Measurements from ENCODE around the gene EHBP1.

Gene EHBP1

GRCh38 chr2:63008838-63009237 lies 303.3 kb downstream of the EHBP1 start:
- Histone ChIP-seq H3K4ac (ENCODE audit: low read depth, low read length) (no peak overlapping the region), H3K14ac (ENCODE audit: low read length) (no peak overlapping the region), H3K27me3 (ENCODE audit: insufficient read depth, low read length) (no peaks in the 10 kb centered on the region), H4K91ac (ENCODE audit: low read depth, low read length) (no peak overlapping the region), H2AFZ (ENCODE audit: insufficient read depth, low read length, poor library complexity) (no peak overlapping the region), H2BK12ac (ENCODE audit: low read length) (no peak overlapping the region), H2BK5ac (ENCODE audit: low read depth, low read length, poor library complexity) (no peak overlapping the region), H4K8ac (ENCODE audit: low read depth, low read length) (no peak overlapping the region), H4K12ac (ENCODE audit: low read depth, low read length) (no peak overlapping the region), H2BK120ac (ENCODE audit: insufficient read depth, low read length, poor library complexity) (no peak overlapping the region), H3K4me1 (ENCODE audit: control insufficient read depth in 1 of 2, insufficient read depth in 2 of 2, low read length in 2 of 2) (no peaks in the 10 kb centered on the region), H3K79me2 (ENCODE audit: control insufficient read depth, insufficient read depth, low read length, poor library complexity) (no peaks in the 10 kb centered on the region), H3K79me1 (ENCODE audit: low read length) (no peaks in the 10 kb centered on the region), H3K4me2 (ENCODE audit: low read length) (no peak overlapping the region), H3K9me3 (ENCODE audit: insufficient read depth, low read depth, low read length) (no peaks in the 10 kb centered on the region), H2AK5ac (ENCODE audit: low read length) (no peak overlapping the region), H3K4me3 (ENCODE audit: low read depth, low read length) (no peak overlapping the region), H3K27ac (ENCODE audit: low read depth, low read length) (no peak overlapping the region), H3K18ac (ENCODE audit: low read length) (no peak overlapping the region), H3K9ac (ENCODE audit: low read length) (no peak overlapping the region), H3K36me3 (ENCODE audit: control insufficient read depth in 1 of 2, insufficient read depth in 2 of 2, low read length in 2 of 2) (no peaks in the 10 kb centered on the region), H3K23ac (ENCODE audit: low read length) (no peak overlapping the region)
- no CpG with 5 or more reads among the region's 1 CpG for WGBS (ENCODE audit: extremely low coverage, insufficient coverage, insufficient read length)
- no peak for DNase-seq

GRCh38 chr2:63009490-63009889 lies 304.0 kb downstream of the EHBP1 start:
- Histone ChIP-seq H4K8ac (ENCODE audit: low read depth, low read length) (no peak overlapping the region), H4K12ac (ENCODE audit: low read depth, low read length) (no peak overlapping the region), H3K36me3 (ENCODE audit: control insufficient read depth in 1 of 2, insufficient read depth in 2 of 2, low read length in 2 of 2) (no peaks in the 10 kb centered on the region), H3K18ac (ENCODE audit: low read length) (no peak overlapping the region), H2BK120ac (ENCODE audit: insufficient read depth, low read length, poor library complexity) (no peak overlapping the region), H3K79me2 (ENCODE audit: control insufficient read depth, insufficient read depth, low read length, poor library complexity) (no peaks in the 10 kb centered on the region), H2BK5ac (ENCODE audit: low read depth, low read length, poor library complexity) (no peak overlapping the region), H4K91ac (ENCODE audit: low read depth, low read length) (no peak overlapping the region), H3K27me3 (ENCODE audit: insufficient read depth, low read length) (no peaks in the 10 kb centered on the region), H2BK12ac (ENCODE audit: low read length) (no peak overlapping the region), H2AFZ (ENCODE audit: insufficient read depth, low read length, poor library complexity) (no peak overlapping the region), H3K9me3 (ENCODE audit: insufficient read depth, low read depth, low read length) (no peaks in the 10 kb centered on the region), H3K14ac (ENCODE audit: low read length) (no peak overlapping the region), H3K9ac (ENCODE audit: low read length) (no peak overlapping the region), H3K23ac (ENCODE audit: low read length) (no peak overlapping the region), H3K4me1 (ENCODE audit: control insufficient read depth in 1 of 2, insufficient read depth in 2 of 2, low read length in 2 of 2) (no peaks in the 10 kb centered on the region), H3K4ac (ENCODE audit: low read depth, low read length) (no peak overlapping the region), H3K4me3 (ENCODE audit: low read depth, low read length) (no peak overlapping the region), H3K27ac (ENCODE audit: low read depth, low read length) (no peak overlapping the region), H2AK5ac (ENCODE audit: low read length) (no peak overlapping the region), H3K79me1 (ENCODE audit: low read length) (no peaks in the 10 kb centered on the region), H3K4me2 (ENCODE audit: low read length) (no peak overlapping the region)
- DNase-seq: no peak

GRCh38 chr2:63012541-63012940 lies 307.0 kb downstream of the EHBP1 start:
- H3K9ac ChIP-seq (ENCODE audit: low read length): no peak overlapping the region
- no peaks in the 10 kb centered on the region for H3K27me3 ChIP-seq (ENCODE audit: insufficient read depth, low read length)
- no peak overlapping the region for H4K91ac ChIP-seq (ENCODE audit: low read depth, low read length)
- H3K14ac ChIP-seq (ENCODE audit: low read length): no peak overlapping the region
- no peak overlapping the region for H4K12ac ChIP-seq (ENCODE audit: low read depth, low read length)
- H3K4me3 ChIP-seq (ENCODE audit: low read depth, low read length): no peak overlapping the region
- no peak for DNase-seq
- no peak overlapping the region for H2AK5ac ChIP-seq (ENCODE audit: low read length)
- H3K27ac ChIP-seq (ENCODE audit: low read depth, low read length): no peak overlapping the region
- no peak overlapping the region for H3K18ac ChIP-seq (ENCODE audit: low read length)
- H2BK120ac ChIP-seq (ENCODE audit: insufficient read depth, low read length, poor library complexity): no peak overlapping the region
- H3K79me1 ChIP-seq (ENCODE audit: low read length): no peaks in the 10 kb centered on the region
- no peak overlapping the region for H3K4ac ChIP-seq (ENCODE audit: low read depth, low read length)
- no peaks in the 10 kb centered on the region for H3K79me2 ChIP-seq (ENCODE audit: control insufficient read depth, insufficient read depth, low read length, poor library complexity)
- H2BK5ac ChIP-seq (ENCODE audit: low read depth, low read length, poor library complexity): no peak overlapping the region
- H3K23ac ChIP-seq (ENCODE audit: low read length): no peak overlapping the region
- H3K4me2 ChIP-seq (ENCODE audit: low read length): no peak overlapping the region
- no peak overlapping the region for H4K8ac ChIP-seq (ENCODE audit: low read depth, low read length)
- no peak overlapping the region for H2AFZ ChIP-seq (ENCODE audit: insufficient read depth, low read length, poor library complexity)
- WGBS (ENCODE audit: extremely low coverage, insufficient coverage, insufficient read length): no CpG with 5 or more reads among the region's 1 CpG
- no peak overlapping the region for H2BK12ac ChIP-seq (ENCODE audit: low read length)
- H3K36me3 ChIP-seq (ENCODE audit: control insufficient read depth in 1 of 2, insufficient read depth in 2 of 2, low read length in 2 of 2): peaks cover 4 to 6% of the 10 kb centered on the region in 2 experiments
- no peaks in the 10 kb centered on the region for H3K9me3 ChIP-seq (ENCODE audit: insufficient read depth, low read depth, low read length)
- H3K4me1 ChIP-seq (ENCODE audit: control insufficient read depth in 1 of 2, insufficient read depth in 2 of 2, low read length in 2 of 2): no peaks in the 10 kb centered on the region

- Histone ChIP-seq H3K4me2 (ENCODE audit: low read length) (no peak overlapping the region), H4K91ac (ENCODE audit: low read depth, low read length) (no peak overlapping the region), H2AFZ (ENCODE audit: insufficient read depth, low read length, poor library complexity) (no peak overlapping the region), H2AK5ac (ENCODE audit: low read length) (no peak overlapping the region), H4K12ac (ENCODE audit: low read depth, low read length) (no peak overlapping the region), H3K23ac (ENCODE audit: low read length) (no peak overlapping the region), H3K4ac (ENCODE audit: low read depth, low read length) (no peak overlapping the region), H3K14ac (ENCODE audit: low read length) (no peak overlapping the region), H3K36me3 (ENCODE audit: control insufficient read depth in 1 of 2, insufficient read depth in 2 of 2, low read length in 2 of 2) (peaks cover 6 to 7% of the 10 kb centered on the region in 2 experiments), H3K4me1 (ENCODE audit: control insufficient read depth in 1 of 2, insufficient read depth in 2 of 2, low read length in 2 of 2) (no peaks in the 10 kb centered on the region), H2BK12ac (ENCODE audit: low read length) (no peak overlapping the region), H3K9me3 (ENCODE audit: insufficient read depth, low read depth, low read length) (no peaks in the 10 kb centered on the region), H4K8ac (ENCODE audit: low read depth, low read length) (no peak overlapping the region), H3K79me2 (ENCODE audit: control insufficient read depth, insufficient read depth, low read length, poor library complexity) (no peaks in the 10 kb centered on the region), H3K18ac (ENCODE audit: low read length) (no peak overlapping the region), H3K9ac (ENCODE audit: low read length) (no peak overlapping the region), H2BK120ac (ENCODE audit: insufficient read depth, low read length, poor library complexity) (no peak overlapping the region), H3K27me3 (ENCODE audit: insufficient read depth, low read length) (no peaks in the 10 kb centered on the region), H3K79me1 (ENCODE audit: low read length) (no peaks in the 10 kb centered on the region), H2BK5ac (ENCODE audit: low read depth, low read length, poor library complexity) (no peak overlapping the region), H3K4me3 (ENCODE audit: low read depth, low read length) (no peak overlapping the region), H3K27ac (ENCODE audit: low read depth, low read length) (no peak overlapping the region)
- DNase-seq: no peak
- no CpG with 5 or more reads among the region's 8 CpGs for WGBS (ENCODE audit: extremely low coverage, insufficient coverage, insufficient read length)
These were observed 307.9 kb downstream of the EHBP1 start for GRCh38 chr2:63013438-63013837.
